ENCODE measurements around the gene SLC39A11.
"Not testable (repeated sequence)": the region's sequence is repeated elsewhere in the genome, so short reads cannot be mapped to it uniquely, and the experiment has no call there.

The SLC39A11 gene

GRCh38 chr17:72761893-72762575 lies 330.5 kb downstream of the SLC39A11 start:
- ATAC-seq: not testable (repeated sequence)

- TF ChIP-seq ZFP3 (CRISPR knock-in tag; IDR thresholded peaks at IDR 0.05): no peak
- TF ChIP-seq TSHZ2 (CRISPR knock-in tag; IDR thresholded peaks at IDR 0.05): no peak
- no peak for TF ChIP-seq CREB5 (CRISPR knock-in tag; IDR thresholded peaks at IDR 0.05; ENCODE audit: low read depth)
- no peak for ATAC-seq
Measured at GRCh38 chr17:72761431-72761830, 331.1 kb downstream of the SLC39A11 start.

GRCh38 chr17:72760368-72760767 lies 332.1 kb downstream of the SLC39A11 start:
- no peak for ATAC-seq
- TF ChIP-seq SNAI2 (CRISPR knock-in tag; IDR thresholded peaks at IDR 0.05) (no peak), TOX (CRISPR knock-in tag; IDR thresholded peaks at IDR 0.05; ENCODE audit: borderline replicate concordance) (no peak)

GRCh38 chr17:72759301-72759700 lies 333.2 kb downstream of the SLC39A11 start:
- no peak for ATAC-seq

GRCh38 chr17:72756256-72756655 lies 336.2 kb downstream of the SLC39A11 start:
- ATAC-seq: no peak
- TF ChIP-seq ZNF8 (CRISPR knock-in tag; IDR thresholded peaks at IDR 0.05) (peak; percentile 98), ESRRG (CRISPR knock-in tag; IDR thresholded peaks at IDR 0.05) (no peak), OSR1 (CRISPR knock-in tag; IDR thresholded peaks at IDR 0.05) (no peak)

More at GRCh38 chr17:72759301-72759700, 333.2 kb downstream of the SLC39A11 start:
- TF ChIP-seq ZFP30 (CRISPR knock-in tag; IDR thresholded peaks at IDR 0.05) (no peak), ISL1 (CRISPR knock-in tag; IDR thresholded peaks at IDR 0.05) (no peak), RARB (CRISPR knock-in tag; IDR thresholded peaks at IDR 0.05) (no peak), CSRNP3 (CRISPR knock-in tag; IDR thresholded peaks at IDR 0.05) (no peak), ZNF565 (CRISPR knock-in tag; conservative IDR thresholded peaks at IDR 0.05; ENCODE audit: low read depth) (no peak), PATZ1 (CRISPR knock-in tag; IDR thresholded peaks at IDR 0.05; ENCODE audit: borderline replicate concordance) (no peak)

GRCh38 chr17:72754513-72754912 lies 338.0 kb downstream of the SLC39A11 start:
- no peak; the same call in 2 of the 3 replicates for ATAC-seq
- TF ChIP-seq BACH2 (CRISPR knock-in tag; IDR thresholded peaks at IDR 0.05; ENCODE audit: borderline replicate concordance): no peak
- no peak for TF ChIP-seq ZFP30 (CRISPR knock-in tag; IDR thresholded peaks at IDR 0.05)
- TF ChIP-seq ZNF70 (CRISPR knock-in tag; IDR thresholded peaks at IDR 0.05): no peak
- TF ChIP-seq CREB5 (CRISPR knock-in tag; IDR thresholded peaks at IDR 0.05; ENCODE audit: low read depth): no peak
- no peak for TF ChIP-seq RARB (CRISPR knock-in tag; IDR thresholded peaks at IDR 0.05)
- no peak for TF ChIP-seq TSHZ2 (CRISPR knock-in tag; IDR thresholded peaks at IDR 0.05)
- TF ChIP-seq ZNF565 (CRISPR knock-in tag; conservative IDR thresholded peaks at IDR 0.05; ENCODE audit: low read depth): no peak
- no peak for TF ChIP-seq OSR1 (CRISPR knock-in tag; IDR thresholded peaks at IDR 0.05)
- no peak for TF ChIP-seq CSDC2 (CRISPR knock-in tag; IDR thresholded peaks at IDR 0.05)
- TF ChIP-seq ZNF8 (CRISPR knock-in tag; IDR thresholded peaks at IDR 0.05): no peak
- TF ChIP-seq ZFP3 (CRISPR knock-in tag; IDR thresholded peaks at IDR 0.05): no peak
- no peak for TF ChIP-seq ZC3H10 (CRISPR knock-in tag; IDR thresholded peaks at IDR 0.05)
- TF ChIP-seq PATZ1 (CRISPR knock-in tag; IDR thresholded peaks at IDR 0.05; ENCODE audit: borderline replicate concordance): no peak

All from SK-N-SH treated with all-trans-retinoic acid at 6 μM for 48 hours (cell line).